ENCODE data around the gene MRPL20. TPM values are rescaled to one million over a fixed set of nuclear protein-coding genes. Genes with fewer than 3 reads are reported as not detected.

Gene MRPL20
- total and polyA plus RNA-seq, 2 donors (not counting 3 experiments of a cell fraction or from before 2014, with no cell fraction given), result 134 to 152 TPM

DNA sequence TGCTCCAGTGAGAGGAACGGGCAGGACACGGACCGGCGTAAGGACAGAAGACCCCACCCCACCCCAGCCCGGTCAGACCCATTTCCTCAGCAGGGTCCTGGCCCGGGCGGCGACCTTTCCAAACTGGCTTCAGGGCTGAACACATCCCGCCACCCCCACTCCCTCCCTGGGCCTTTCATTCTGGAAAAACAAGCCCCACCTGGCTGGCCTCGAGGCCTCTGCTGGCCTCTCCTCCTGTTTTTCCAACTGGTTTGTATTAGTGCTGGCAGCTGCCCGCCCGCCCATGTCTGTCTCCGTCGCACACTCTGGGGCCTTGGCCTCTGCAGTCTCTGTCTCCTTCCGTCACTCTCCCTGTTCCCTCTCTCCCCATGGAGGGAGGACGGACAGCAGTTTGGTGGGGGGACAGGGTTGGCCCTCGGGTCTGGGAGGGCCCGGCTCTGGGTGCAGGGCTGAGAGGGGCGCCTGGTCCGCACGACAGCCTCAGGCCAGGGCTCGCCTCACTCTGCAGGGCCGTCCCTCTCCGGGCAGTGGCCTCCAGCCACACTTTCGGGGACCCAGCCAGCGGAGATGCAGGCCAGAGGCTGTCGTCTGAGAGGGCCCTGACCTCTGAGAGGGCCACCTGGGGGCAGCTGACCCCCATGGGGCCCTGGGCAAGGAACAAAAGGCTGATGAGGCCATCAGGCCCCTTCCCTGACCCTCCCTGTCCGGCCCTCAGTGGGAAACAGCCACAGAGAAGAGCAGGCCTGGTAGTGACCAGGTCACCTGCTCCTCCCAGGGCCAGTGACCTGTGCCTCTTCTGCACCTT lies 47.2 kb downstream of the MRPL20 start:
- Histone ChIP-seq H3K36me3 (ENCODE audit: control insufficient read depth in 2 of 2, extremely low read depth in 1 of 2, insufficient read depth in 2 of 2, low read length in 2 of 2) (no peaks in the 10 kb centered on the region), H3K4me3 (replicated peaks in 1 of 3; ENCODE audit: insufficient read depth in 1 of 3, low read depth in 1 of 3, low read length in 3 of 3) (no peak overlapping the region), H3K79me2 (ENCODE audit: control insufficient read depth, insufficient read depth, low read length) (no peaks in the 10 kb centered on the region), H3K9ac (replicated peaks; ENCODE audit: extremely low read depth, insufficient read depth, low read length) (no peak overlapping the region), H3K9me1 (replicated peaks; ENCODE audit: control insufficient read depth, extremely low read depth, insufficient read depth, low read length) (no peaks in the 10 kb centered on the region), H3K4me2 (ENCODE audit: insufficient read depth, low read length) (no peak overlapping the region), H3K27me3 (ENCODE audit: control insufficient read depth in 2 of 2, insufficient read depth in 2 of 2, low read length in 2 of 2) (peaks cover 0 to 3% of the 10 kb centered on the region in 2 experiments), H2AFZ (ENCODE audit: low read depth, low read length) (no peak overlapping the region), H3K27ac (ENCODE audit: insufficient read depth, low read depth, low read length) (no peak overlapping the region), H3K9me3 (replicated peaks; ENCODE audit: control insufficient read depth, insufficient read depth, low read length) (no peaks in the 10 kb centered on the region), H4K20me1 (replicated peaks; ENCODE audit: control insufficient read depth, extremely low read depth, insufficient read depth, low read length) (no peaks in the 10 kb centered on the region), H3K4me1 (ENCODE audit: control insufficient read depth, extremely low read depth, insufficient read depth, low read length) (no peaks in the 10 kb centered on the region)
- no peak for FAIRE-seq
- ChIA-PET POLR2A (no interaction called here), CTCF (no interaction called here)
- intact Hi-C loops (cut with micrococcal nuclease) (no loop called here), dilution Hi-C loops (cut with MboI; ENCODE audit: extremely low pct_ligation_motif_present, low sequenced_read_pairs) (no loop called here)
- DNase-seq (ENCODE audit: low read depth, low spot score), result no peak
- BruUV-seq (replicated peaks), result no TSS peak
- TF ChIP-seq MAX (IDR thresholded peaks at IDR 0.05; ENCODE audit: insufficient read depth, insufficient read length), result no peak
- no peak for TF ChIP-seq MYC (IDR thresholded peaks at IDR 0.05; ENCODE audit: low read depth, low read length)
- no peak for TF ChIP-seq JUN (IDR thresholded peaks at IDR 0.05; ENCODE audit: borderline replicate concordance, insufficient read depth, insufficient read length, low read depth)
- no peak for TF ChIP-seq EZH2 (IDR thresholded peaks at IDR 0.05; ENCODE audit: borderline replicate concordance, low read depth, low read length, severe bottlenecking)
- no peak for TF ChIP-seq POLR2A (IDR thresholded peaks at IDR 0.05; ENCODE audit: low read depth, low read length)
- no peak for TF ChIP-seq GATA2 (IDR thresholded peaks at IDR 0.05; ENCODE audit: insufficient read depth, insufficient read length, low read depth, low read length)
- TF ChIP-seq CTCF (IDR thresholded peaks at IDR 0.05; ENCODE audit: extremely low read depth in 1 of 2, insufficient read depth in 1 of 2, low read depth in 1 of 2, low read length in 2 of 2), result no peak
- no peak for TF ChIP-seq POLR2AphosphoS5 (IDR thresholded peaks at IDR 0.05; ENCODE audit: insufficient read depth, low read depth, low read length)
- no peak for TF ChIP-seq FOS (IDR thresholded peaks at IDR 0.05; ENCODE audit: borderline replicate concordance, insufficient read depth, low read length)
